Kidney epithelial cell (primary cell): Measurements from ENCODE around the gene ITM2A. TPM values are rescaled to one million over a fixed set of nuclear protein-coding genes. Genes with fewer than 3 reads are reported as not detected.

ENCODE experiments used
- DNase-seq: peaks from one replicate; pipeline ENCODE4 v3.0.0-alpha.2; 2010; ENCODE audit warnings: low read depth
- H3K27me3 ChIP-seq: 2 replicates; pipeline ENCODE4 v1.6.0; 2011; ENCODE audit warnings: low read length; ENCODE audit not compliant: control insufficient read depth, insufficient read depth
- H3K36me3 ChIP-seq: 2 replicates; pipeline ENCODE4 v1.5.1; 2011; ENCODE audit warnings: low read length; ENCODE audit not compliant: control insufficient read depth, insufficient read depth
- H3K4me3 ChIP-seq: 2 replicates; pipeline ENCODE4 v1.5.1; 2011; ENCODE audit warnings: low read depth, mild to moderate bottlenecking, control low read depth, low read length
- CTCF ChIP-seq: IDR thresholded peaks from 2 replicates; pipeline ENCODE4 v1.5.1; 2011; ENCODE audit warnings: mild to moderate bottlenecking, moderate library complexity, low read length, control low read depth, inconsistent platforms; ENCODE audit not compliant: insufficient read depth, poor library complexity, severe bottlenecking
- total RNA-seq: library from RNA; depleted of rRNA; stranded (reverse); fragments of >200 nt; gene quantifications from 2 replicates; pipeline ENCODE4 v1.2.3, GENCODE V29; 2015

The ITM2A gene
- total RNA-seq, 1 donor from 2014 or later, result not detected

- DNase-seq, result no peak
- H3K4me3 ChIP-seq, result no peak overlapping the region
- no peak for TF ChIP-seq CTCF
- no peaks in the 10 kb centered on the region for H3K36me3 ChIP-seq
- no peaks in the 10 kb centered on the region for H3K27me3 ChIP-seq
Measured at GRCh38 chrX:79369871-79370270, 2.7 kb upstream of the ITM2A start.

- Histone ChIP-seq H3K27me3 (no peaks in the 10 kb centered on the region), H3K36me3 (no peaks in the 10 kb centered on the region), H3K4me3 (no peak overlapping the region)
- no peak for DNase-seq
- TF ChIP-seq CTCF, result no peak
Measured at GRCh38 chrX:79368441-79368840, 1.3 kb upstream of the ITM2A start.

GRCh38 chrX:79367907-79368306, 773 bp upstream of the ITM2A start:
- no peak for DNase-seq
- Histone ChIP-seq H3K36me3 (no peaks in the 10 kb centered on the region), H3K27me3 (no peaks in the 10 kb centered on the region), H3K4me3 (no peak overlapping the region)
- no peak for TF ChIP-seq CTCF

- no peak for DNase-seq
- Histone ChIP-seq H3K4me3 (peak overlapping the region; percentile 32), H3K36me3 (no peaks in the 10 kb centered on the region), H3K27me3 (no peaks in the 10 kb centered on the region)
- no peak for TF ChIP-seq CTCF
Measured at GRCh38 chrX:79366556-79366872, 620 bp downstream of the ITM2A start.

GRCh38 chrX:79365591-79365990, 1.5 kb downstream of the ITM2A start:
- DNase-seq, result no peak
- H3K36me3 ChIP-seq, result no peaks in the 10 kb centered on the region
- H3K4me3 ChIP-seq, result no peak overlapping the region
- no peak for TF ChIP-seq CTCF
- H3K27me3 ChIP-seq, result no peaks in the 10 kb centered on the region

- Histone ChIP-seq H3K36me3 (no peaks in the 10 kb centered on the region), H3K4me3 (no peak overlapping the region), H3K27me3 (no peaks in the 10 kb centered on the region)
- no peak for TF ChIP-seq CTCF
- no peak for DNase-seq
Measured at GRCh38 chrX:79364306-79364705, 2.8 kb downstream of the ITM2A start.
